ENCODE measurements around the gene NIT1.

The NIT1 gene
- total RNA-seq, result 34.2 to 35.9 reads per million in 2 experiments

- DNase-seq (ENCODE audit: low read depth), result peak; percentile 77
Measured at GRCh38 chr1:161117759-161118581, at the start of gene NIT1, which contains the start of gene PFDN2. NIT1 (plus strand) TSS chr1:161118105; CDS start chr1:161118177, 72 bp downstream. PFDN2 (minus strand) TSS chr1:161118037; CDS start chr1:161118026, 11 bp downstream.

GRCh38 chr1:161068306-161069234, 49.3 kb upstream of the NIT1 start:
- DNase-seq (ENCODE audit: low read depth), result peak; percentile 69

GRCh38 chr1:161069241-161069640, 48.7 kb upstream of the NIT1 start:
- DNase-seq (ENCODE audit: low read depth), result no peak

- DNase-seq (ENCODE audit: low read depth), result peak; percentile 59
Measured at GRCh38 chr1:161069731-161070270, 48.1 kb upstream of the NIT1 start, which contains the start of gene ARHGAP30. ARHGAP30 (minus strand) TSS chr1:161069891; CDS start chr1:161069624, 267 bp downstream.

GRCh38 chr1:161070761-161071160, 47.1 kb upstream of the NIT1 start:
- no peak for DNase-seq (ENCODE audit: low read depth)

- DNase-seq (ENCODE audit: low read depth), result peak; percentile 16
Measured at GRCh38 chr1:161071886-161072371, 46.0 kb upstream of the NIT1 start.

GRCh38 chr1:161072751-161073449, 45.0 kb upstream of the NIT1 start:
- no peak for DNase-seq (ENCODE audit: low read depth)

- no peak for DNase-seq (ENCODE audit: low read depth)
Measured at GRCh38 chr1:161073474-161074121, 44.3 kb upstream of the NIT1 start.

GRCh38 chr1:161074676-161075368, 43.1 kb upstream of the NIT1 start:
- DNase-seq (ENCODE audit: low read depth), result no peak

GRCh38 chr1:161076410-161076809, 41.5 kb upstream of the NIT1 start:
- no peak for DNase-seq (ENCODE audit: low read depth)

- no peak for DNase-seq (ENCODE audit: low read depth)
Measured at GRCh38 chr1:161077426-161077825, 40.5 kb upstream of the NIT1 start.

GRCh38 chr1:161079436-161080110, 38.3 kb upstream of the NIT1 start:
- no peak for DNase-seq (ENCODE audit: low read depth)

GRCh38 chr1:161080441-161081405, 37.2 kb upstream of the NIT1 start:
- DNase-seq (ENCODE audit: low read depth), result no peak

- DNase-seq (ENCODE audit: low read depth), result no peak
Measured at GRCh38 chr1:161081519-161081918, 36.4 kb upstream of the NIT1 start.

GRCh38 chr1:161082483-161082882, 35.4 kb upstream of the NIT1 start:
- no peak for DNase-seq (ENCODE audit: low read depth)

GRCh38 chr1:161082996-161083747, 34.7 kb upstream of the NIT1 start:
- no peak for DNase-seq (ENCODE audit: low read depth)

GRCh38 chr1:161083748-161084596, 33.9 kb upstream of the NIT1 start:
- no peak for DNase-seq (ENCODE audit: low read depth)
